GM19328 (cell line): ENCODE measurements around the gene STC2.
"Not testable (repeated sequence)": the region's sequence is repeated elsewhere in the genome, so short reads cannot be mapped to it uniquely, and the experiment has no call there.

Experiments used
- ATAC-seq: cut with Tn5 transposase; IDR thresholded peaks from one replicate; pipeline ENCODE4 v1.9.1; 2021; ENCODE audit warnings: mild to moderate bottlenecking, moderate library complexity; ENCODE audit not compliant: unreplicated experiment

The STC2 gene

GRCh38 chr5:173327948-173328843, at the start of gene STC2:
TSS of gene STC2 (minus strand) at chr5:173328414. CDS start at chr5:173328193, 221 bp downstream.
- ATAC-seq: no peak

- no peak for ATAC-seq
These were observed 43.2 kb upstream of the STC2 start for GRCh38 chr5:173371400-173371799.

DNA sequence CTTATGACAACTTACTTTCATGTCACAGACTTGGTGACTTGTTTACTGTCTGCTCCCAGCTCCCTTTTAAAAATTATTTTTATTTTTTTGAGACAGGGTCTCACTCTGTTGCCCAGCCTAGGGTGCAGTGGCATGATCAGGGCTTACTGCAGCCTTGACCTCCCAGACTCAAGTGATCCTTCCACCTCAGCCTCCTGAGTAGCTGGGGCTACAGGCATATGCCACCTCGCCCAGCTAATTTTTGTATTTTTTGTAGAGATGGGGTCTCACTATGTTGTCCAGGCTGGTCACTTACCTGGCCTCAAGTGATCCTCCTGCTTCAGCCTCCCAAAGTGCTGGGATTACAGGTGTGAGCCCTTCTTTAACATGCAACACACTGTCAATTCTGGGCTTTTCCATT, 35.2 kb upstream of the STC2 start:
- not testable (repeated sequence) for ATAC-seq

DNA sequence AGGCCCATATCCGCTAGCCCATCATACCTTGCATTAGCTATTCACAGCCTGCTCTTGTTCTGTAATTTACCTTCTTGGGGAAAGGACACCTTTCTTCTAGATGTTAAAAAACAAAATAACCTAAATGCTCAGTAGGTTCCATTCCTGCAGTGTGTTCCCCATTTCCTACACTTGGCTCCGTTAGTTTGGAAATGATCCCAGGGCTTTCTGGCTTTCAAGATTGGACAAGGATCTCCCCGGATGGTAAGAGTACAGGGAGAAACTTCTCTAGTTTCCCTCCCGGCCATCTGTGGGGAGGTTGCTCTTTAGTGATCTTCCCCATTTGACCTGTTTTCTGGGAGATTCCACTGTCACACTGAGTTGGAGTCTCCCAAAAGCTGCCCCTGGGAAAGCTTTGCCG, 27.3 kb upstream of the STC2 start:
- ATAC-seq: no peak

GRCh38 chr5:173354645-173355044, 26.4 kb upstream of the STC2 start:
- ATAC-seq: no peak

- no peak for ATAC-seq
These were observed 24.4 kb upstream of the STC2 start for GRCh38 chr5:173352366-173353349.

DNA sequence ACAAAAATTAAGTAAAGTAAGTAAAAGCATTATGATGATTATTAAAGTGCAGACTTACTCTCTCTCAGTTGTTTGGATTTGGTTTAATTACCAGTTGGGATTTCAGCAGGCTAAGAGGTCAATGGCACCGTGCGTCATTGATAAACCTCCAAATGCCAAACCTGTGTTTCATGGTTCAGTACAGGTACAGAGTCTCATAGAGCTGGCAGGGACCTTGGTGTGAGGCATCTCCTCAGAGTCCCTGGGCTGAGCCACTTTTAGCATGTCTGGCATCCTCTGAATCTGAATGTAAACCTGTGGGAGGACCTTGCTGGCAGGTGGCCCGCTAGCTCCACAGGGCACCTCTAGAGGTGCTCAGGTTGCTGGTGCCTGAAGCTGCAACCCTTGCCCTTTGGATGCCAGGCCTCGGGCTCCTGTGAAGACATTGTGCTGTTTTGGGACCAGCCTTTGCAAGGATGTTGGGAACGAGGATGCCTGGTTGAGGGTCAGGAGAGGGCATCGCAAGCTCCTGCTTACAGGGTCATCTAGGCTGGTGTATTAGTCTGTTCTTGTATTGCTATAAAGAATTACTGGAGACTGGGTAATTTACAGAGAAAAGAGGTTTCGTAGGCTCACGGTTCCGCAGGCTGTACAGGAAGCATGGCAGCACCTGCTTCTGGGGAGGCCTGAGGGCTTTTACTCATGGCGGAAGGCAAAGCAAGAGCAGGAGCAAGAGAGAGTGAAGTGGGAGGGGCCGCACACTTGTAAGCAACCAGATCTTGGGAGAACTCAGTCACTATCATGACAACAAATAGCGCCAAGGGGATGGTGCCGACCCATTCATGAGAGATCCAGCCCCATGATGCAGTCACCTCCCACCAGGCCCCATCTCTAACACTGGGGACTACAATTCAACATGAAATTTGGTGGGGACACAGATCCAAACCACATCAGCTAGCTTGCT, 14.9 kb upstream of the STC2 start:
- ATAC-seq: no peak

DNA sequence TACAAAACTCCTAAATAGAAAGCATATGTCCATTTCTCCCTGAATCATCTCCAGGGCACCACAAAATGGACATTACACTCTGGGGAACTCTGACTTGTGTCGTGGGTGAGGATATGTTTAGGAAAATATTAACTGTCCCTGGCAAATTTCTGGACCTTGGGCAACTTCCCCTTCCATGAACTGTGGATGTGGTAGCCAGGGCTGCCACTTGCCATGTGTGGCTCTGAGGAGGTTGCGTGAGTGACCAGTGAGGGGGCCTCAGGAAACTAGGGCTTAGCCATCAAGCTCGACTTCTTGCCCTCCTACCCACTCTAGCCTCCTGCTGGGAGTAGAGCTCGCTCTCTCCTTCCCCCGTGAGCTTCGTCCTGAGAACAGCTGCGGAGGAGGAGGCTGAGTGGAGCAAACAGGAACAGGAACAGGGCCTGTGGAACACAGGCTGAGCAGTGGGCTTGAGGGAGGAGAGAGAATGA, 13.8 kb upstream of the STC2 start:
- no peak for ATAC-seq

DNA sequence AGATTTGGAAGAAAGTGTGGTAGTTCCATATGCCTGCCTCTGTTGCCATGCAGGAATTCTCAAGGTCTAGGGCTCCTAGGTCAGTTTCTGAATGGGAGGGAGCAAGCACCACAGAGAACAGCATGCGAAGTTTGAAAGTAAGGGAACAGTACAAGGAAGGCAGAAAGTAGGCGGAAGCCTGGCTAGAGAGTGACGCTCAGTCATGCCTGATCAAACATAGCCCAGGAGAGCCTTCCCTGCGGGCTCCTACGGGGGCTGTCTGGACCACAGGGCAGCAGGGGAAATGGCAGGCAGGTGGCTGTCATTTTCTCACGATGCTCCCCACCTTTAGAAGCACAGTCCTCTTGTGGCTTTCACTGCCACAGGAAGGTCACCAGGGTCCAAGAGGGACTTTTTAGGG, 12.8 kb upstream of the STC2 start:
- ATAC-seq: no peak

- no peak for ATAC-seq
These were observed 12.2 kb upstream of the STC2 start for GRCh38 chr5:173340451-173340850.

DNA sequence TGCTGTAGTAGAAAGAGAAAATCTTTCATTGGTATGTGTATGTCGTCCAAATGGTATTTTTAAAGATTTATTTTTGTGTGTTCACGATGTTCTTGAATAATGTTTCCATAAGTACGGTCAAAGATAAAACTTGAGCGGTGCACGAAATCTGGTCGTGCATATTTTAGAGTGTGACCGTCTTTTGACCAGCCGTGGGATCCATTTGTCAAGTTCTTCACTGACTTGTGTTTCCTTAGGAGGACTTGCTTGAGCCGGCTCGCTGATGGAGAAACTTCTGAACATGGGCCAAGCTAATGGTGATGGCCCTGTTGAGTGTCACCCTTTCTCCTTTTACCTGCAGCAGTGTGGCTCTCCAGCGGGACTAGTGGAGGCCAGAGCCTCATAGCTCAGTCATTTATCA, 11.1 kb upstream of the STC2 start:
- ATAC-seq: no peak

DNA sequence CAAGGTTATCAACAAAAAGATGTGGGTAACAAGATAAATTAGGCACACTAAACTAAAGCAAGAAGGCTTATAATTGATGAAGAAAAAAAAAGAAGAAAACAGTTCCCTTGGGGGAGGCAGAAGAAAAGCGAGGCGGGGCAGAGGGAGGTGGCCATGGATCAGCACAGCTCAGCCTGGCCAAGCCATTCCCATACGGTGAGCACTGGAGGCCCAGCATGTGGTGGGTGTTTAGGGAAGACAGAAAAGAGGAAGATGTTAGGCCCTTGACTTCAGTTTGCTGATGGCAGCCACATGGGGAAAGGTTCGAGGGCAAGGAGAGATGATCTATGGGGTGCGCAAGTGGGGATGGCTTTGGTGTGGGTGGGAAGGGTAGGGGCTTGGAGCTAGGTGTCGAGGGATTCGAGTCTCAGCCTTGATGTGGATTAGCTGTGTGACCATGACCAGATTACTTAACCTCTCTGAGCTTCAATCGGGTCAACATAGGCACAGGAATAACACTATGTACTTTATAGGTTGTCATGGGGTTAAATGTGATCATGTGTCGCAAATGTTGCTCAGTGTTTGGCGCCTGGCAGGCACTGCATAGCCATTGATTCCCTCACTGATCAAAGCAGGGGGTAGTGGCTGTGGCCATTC, 10.3 kb upstream of the STC2 start:
- ATAC-seq: no peak

GRCh38 chr5:173334808-173335207, 6.6 kb upstream of the STC2 start:
- ATAC-seq: no peak

DNA sequence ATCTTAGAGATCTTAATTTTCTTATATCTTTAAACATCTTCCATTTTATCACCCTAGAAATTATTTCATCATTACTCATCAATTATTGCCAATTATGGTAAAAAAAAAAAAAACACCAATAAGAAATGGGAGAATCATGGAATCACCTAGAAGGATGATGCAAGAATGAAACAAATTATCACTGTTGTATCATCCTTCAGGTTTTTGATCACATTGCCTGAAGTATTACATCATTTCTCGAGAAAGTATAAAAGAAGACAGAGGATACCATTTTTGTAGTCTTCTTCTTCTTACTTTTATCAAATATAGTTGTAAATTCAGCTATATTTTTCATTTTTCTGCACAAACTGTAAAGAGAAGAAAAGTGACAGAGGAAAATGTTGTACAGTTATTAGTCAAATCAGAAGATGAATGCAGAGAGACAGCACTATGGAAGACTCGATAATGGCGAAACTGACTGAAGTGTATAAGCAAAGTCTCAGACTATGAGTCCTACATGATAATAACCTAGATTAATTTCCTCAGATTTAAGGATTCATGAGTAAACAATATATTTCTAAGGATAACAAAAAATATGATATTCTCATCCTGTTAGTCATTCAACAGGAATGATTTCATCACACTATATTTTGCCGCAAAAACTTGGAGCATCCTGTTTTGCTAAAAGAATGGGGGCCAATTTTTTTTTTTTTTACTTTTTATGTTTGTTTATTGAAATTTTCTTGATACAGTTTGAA, 5.9 kb upstream of the STC2 start:
- no peak for ATAC-seq

- peak; percentile 66 for ATAC-seq
These were observed 3.8 kb upstream of the STC2 start for GRCh38 chr5:173331956-173332479.

- ATAC-seq: no peak
These were observed 3.1 kb upstream of the STC2 start for GRCh38 chr5:173331287-173331686.

- no peak for ATAC-seq
These were observed 2.4 kb upstream of the STC2 start for GRCh38 chr5:173330338-173331206.
